GM12872 (cell line): ENCODE results near the gene TAS2R39.

ENCODE experiments used
- CTCF ChIP-seq: IDR thresholded peaks from 3 replicates; pipeline ENCODE4 v1.5.1; 2011; ENCODE audit warnings: low read depth, mild to moderate bottlenecking, low read length, moderate library complexity; ENCODE audit not compliant: insufficient read depth

The TAS2R39 gene

DNA sequence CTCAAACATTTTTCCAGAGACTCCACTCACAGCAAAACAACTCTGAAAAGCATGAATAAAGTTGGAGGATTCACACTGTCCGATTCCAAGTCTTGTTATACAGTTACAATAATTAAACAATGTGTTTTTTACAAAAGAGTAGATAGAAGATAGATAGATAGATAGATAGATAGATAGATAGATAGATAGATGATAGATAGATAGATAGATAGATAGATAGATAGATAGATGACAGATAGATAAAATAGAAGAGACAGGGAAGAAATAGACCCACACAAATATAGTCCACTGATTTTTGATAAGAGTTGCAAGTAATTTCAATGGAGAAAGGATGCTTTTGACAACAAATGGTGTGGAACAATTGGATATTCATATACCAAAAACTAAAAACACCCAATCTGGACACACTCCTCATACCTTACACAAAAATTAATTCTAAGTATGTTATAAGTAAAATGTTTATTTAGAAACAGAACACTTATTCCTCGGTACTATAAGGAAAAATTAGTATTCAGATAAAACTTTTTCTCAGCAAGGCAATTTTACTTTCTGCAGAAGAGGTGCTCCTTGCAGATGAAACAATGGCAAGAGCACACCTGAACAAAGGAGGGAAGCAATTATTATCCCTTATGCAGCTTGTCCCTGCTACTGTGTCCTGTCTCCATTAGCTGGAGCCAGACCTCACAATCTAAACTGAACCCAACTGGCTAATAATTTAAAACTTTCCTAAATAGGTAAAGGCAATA is 5.7 kb upstream of the TAS2R39 start:
- TF ChIP-seq CTCF: no peak

- no peak for TF ChIP-seq CTCF
Measured at GRCh38 chr7:143181349-143181748, 1.9 kb upstream of the TAS2R39 start.

DNA sequence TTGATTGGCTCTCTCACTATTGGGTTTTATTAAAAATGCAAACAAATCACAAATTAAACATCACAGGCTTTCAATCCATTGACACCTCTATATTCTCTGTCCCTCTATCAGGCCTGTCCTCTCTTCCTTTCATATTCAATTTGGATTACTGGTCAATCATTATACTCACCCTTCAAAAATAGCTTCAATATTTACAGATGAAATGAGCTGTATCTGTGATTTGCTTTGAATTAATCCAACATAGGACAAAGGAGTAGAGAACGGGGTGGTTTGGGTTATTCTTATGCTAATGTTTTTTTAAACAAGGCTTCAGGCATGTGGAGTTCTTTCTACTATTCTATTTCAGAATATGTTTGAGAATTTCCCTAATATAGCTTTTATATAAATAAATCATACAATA is 2.3 kb downstream of the TAS2R39 start:
- TF ChIP-seq CTCF: no peak

DNA sequence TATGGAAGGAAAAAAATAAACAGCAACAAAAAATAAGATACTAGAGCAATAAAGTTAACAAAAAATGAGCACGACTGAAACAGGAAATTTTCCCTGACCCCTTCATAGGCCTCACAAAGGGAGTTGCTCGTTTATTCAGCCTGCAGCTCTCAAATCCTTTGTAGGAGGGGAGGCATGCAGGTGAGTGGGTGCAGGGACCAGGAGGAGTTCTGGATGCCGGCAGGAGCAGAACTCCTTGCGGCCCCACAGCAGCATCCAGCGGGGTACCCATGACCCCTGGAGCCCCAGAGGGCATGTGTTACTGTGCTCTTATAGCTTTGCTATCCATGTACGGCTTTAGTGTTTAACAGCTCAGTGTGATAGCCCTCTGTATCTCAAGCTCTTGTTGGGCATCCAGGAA is 5.8 kb downstream of the TAS2R39 start:
- TF ChIP-seq CTCF: no peak

GRCh38 chr7:143193880-143194279 is 10.7 kb downstream of the TAS2R39 start:
- no peak for TF ChIP-seq CTCF

DNA sequence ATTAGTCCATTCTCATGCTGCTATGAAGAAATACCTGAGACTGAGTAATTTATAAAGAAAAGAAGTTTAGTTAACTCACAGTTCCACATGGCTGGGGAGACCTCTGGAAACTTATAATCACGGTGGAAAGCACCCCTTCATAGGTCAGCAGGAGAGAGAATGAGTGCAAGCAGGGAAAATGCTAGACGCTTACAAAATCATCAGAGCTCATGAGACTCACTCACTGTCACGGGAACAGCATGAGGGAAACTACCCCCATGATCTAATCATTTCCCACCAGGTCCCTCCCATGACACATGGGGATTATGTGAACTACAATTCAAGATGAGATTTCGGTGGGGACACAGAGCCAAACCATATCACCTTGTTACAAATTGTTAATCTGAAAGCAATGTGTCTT is 15.8 kb downstream of the TAS2R39 start:
- no peak for TF ChIP-seq CTCF

GRCh38 chr7:143202161-143202560 is 18.9 kb downstream of the TAS2R39 start:
- TF ChIP-seq CTCF: no peak
